GM15510 (cell line): ENCODE measurements around the gene DNAJC1.

Source experiments
- POLR2A ChIP-seq: IDR thresholded peaks from 3 replicates; pipeline ENCODE4 v1.6.1; 2011; ENCODE audit warnings: borderline replicate concordance; ENCODE audit not compliant: insufficient read length; ENCODE audit errors: extremely low read depth

Gene DNAJC1

DNA sequence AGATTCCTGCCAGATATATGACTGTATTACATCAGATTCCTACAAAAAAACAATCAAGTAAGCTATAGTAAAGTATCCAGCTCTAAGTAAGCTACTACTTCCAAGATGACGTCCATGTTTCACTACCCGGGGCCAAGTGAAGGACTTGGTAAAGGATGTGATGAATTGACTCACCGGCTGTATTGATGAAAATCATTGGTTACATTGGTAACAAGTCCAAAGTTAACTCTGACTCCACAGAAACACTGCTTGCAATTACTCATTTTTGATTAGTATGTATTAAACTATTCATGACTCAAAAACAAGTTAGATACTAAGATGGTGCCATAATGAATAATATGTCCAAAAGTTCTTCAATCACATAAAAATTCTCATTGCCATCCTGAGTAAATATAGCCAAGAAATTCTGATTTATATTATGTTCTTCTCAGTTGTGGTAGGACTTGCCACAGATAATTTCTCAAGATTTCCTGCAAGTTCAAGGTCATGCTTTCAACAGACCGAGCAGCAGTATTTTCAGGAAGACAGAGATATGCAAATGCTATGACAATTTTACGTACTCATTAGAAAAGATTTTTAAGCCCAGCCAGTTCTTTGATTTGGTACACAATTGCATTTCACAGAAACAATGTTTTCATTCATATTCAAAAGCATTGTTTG, 12.6 kb upstream of the DNAJC1 start:
- TF ChIP-seq POLR2A, result no peak

DNA sequence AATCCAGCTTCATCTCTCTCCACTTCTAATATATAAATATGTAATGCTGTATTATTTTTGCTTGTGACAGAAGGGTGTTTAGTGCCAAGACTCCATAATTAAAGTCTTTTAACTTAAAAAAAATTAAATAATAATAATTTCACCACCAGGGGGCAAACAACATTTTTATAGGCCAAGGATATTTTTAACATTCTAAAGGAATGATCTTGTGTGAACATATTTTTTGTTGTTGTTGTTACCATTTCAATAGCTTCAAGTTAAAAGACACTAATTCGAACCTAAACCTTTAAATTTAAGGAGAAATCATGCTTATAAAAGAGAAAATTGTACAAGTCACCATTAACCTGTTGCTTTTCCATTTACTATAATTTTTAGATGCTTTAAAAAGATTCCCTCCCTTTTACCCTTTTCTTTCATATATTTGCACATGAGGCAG, 7.5 kb upstream of the DNAJC1 start:
- TF ChIP-seq POLR2A, result no peak

DNA sequence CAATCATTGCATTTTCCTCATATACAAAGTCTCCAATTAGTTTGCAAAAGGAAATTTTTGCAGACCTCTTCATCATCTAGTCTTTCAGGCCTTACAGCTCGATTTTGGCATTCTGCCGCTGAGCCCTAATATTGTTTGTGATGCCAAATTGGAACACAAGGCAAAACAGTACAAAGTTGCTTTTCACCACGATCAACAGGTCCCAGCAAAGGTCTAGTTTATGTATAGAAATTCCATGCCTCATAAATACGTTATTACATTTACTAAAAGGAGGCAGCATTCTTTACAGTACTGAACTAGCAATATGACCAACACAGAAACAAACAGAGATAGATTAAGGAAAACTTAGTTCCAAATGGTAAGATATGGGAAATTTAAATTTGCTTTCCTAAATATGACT, 7.0 kb upstream of the DNAJC1 start:
- no peak for TF ChIP-seq POLR2A

DNA sequence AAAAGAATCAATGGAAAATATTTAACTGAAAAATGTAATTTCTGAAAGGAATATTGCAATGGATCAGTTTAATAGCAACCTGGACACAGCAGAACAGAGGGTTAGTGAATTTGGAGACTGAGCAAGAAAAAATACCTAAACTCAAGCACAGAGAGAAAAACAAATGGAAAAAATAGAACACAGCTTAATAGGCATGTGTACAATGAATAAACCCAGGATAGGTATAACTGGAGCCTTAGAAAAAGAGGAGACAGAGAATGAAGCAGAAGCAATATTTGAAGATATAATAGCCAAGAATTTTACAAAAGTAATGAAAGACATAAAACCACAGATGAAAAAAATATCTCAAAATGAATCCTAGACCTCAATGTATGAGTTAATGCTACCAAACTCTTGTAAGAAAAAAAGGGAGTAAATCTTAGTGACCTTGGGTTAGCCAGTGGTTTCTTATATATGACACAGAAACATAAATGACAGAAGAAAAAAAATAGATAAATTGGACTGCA, 2.9 kb upstream of the DNAJC1 start:
- no peak for TF ChIP-seq POLR2A

DNA sequence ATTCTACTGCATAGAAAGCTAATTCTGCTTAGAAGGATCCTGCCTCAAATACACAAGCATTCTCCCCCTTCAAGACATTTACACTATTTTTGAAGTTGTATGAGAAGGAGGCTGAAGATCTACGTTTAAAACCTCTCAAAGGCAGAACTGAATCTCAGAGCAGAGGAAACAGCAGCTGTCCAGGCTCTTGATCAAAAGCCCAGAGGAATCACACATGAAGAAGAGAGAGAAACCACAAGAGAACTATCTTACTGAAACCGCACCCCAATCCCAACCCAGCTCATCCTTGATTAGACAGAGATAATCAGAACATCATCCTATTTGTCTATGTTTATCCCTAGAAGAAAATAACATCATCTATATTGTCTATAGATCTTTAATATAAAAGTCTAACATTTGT, 2.2 kb upstream of the DNAJC1 start:
- no peak for TF ChIP-seq POLR2A

DNA sequence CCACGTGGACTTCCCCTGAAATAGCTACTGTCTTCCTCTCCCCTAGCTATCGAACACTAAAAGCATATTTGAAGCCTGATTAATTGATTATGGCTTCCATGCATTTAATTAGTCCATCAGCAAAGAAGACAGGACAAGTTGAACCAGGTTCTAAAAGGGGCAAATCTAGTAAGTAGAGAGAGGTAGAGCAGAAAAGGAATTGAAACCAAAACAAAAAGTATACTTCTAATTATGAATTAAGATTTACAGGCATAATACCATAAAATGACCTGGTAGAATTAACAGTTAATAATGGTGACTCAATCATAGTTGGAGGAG, 393 bp upstream of the DNAJC1 start:
- no peak for TF ChIP-seq POLR2A

DNA sequence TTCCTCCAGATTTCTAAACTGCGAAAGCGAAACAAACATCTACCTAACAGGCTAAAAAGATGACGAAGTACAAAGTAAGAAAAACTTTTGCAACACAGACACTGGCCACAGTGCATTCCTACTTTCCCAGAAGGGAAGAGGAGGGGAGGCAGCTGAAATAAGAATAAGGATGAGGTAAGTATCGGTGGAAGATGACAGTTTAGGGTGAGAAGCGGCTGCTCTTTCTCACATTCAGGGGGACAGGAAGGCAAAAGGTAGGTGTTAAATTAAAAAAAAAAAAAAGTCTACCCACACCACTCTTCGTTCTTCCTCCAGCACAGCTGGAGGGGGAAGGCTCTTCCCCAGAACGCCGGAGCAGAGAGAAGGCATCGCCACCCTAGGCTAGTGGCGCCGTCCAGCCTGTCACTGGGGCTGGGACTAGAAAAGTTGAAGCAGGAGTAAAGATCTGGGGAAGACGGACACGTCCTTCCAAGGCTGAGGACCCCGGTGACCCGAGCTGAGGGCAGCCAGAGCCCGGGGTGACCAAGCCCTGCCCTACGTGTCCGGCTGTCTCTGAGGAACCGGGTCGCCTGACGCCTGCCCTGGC, 846 bp downstream of the DNAJC1 start:
- TF ChIP-seq POLR2A, result no peak

DNA sequence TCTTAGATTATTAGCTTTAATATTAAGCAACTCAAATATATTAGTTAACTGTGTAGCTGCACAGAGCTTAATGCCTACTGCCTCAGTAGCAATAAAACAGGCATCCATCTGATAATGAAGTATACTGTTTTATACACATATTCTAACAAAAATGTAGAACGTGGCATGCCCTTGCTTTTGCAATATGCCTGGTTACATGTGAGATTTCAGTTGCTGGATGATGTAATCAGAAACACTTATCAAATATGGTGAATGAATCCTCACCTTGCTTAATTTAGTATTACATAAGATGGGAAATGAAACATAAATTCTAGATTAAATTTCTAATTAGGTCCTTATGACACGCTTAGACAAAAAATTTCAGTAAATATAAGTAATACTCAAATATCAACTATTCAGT, 8.0 kb downstream of the DNAJC1 start:
- TF ChIP-seq POLR2A, result no peak

DNA sequence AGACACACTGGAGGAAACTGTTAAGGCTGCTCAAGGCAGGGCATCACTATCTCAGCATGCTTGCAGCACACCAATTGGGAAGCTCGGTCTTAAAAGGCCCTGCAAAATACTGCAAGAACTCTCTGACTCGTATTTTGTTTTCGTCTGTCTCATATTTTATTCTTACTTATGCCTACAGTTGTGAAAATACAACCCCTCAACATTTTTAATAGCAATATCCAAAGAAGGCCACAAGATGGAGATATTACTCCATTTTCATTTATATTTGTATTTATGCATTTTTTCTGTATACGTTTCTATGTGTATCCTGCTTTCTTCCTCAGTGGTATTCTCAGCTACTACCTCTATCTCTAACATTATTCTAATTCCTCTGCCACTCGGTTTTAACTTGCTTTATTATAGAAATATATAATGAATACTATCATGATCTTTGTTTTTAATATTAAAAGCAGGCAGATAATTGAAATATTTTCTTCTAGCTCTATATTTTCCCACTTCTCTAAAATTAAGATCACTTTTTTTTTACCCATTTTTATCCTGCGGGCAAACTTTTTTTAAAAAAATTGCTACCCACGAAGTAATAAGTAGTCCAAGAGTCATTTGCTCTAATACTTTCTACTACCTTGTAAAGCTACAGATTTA, 10.0 kb downstream of the DNAJC1 start:
- no peak for TF ChIP-seq POLR2A

DNA sequence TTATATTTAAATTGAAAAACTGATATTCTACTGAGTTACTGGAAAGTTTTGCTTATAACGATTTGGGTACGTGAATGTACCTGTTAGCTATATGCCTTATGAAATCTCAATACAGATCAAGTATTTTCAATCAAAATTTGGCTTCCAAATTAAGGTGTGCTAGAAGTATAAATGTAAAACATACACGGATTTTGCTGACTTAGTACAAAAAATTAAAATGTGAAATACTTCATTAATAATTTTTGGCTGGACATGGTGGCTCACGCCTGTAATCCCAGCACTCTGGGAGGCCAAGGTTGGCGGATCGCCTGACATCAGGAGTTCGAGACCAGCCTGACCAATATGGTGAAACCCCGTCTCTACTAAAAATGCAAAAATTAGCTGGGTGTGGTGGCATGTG, 11.7 kb downstream of the DNAJC1 start:
- no peak for TF ChIP-seq POLR2A

DNA sequence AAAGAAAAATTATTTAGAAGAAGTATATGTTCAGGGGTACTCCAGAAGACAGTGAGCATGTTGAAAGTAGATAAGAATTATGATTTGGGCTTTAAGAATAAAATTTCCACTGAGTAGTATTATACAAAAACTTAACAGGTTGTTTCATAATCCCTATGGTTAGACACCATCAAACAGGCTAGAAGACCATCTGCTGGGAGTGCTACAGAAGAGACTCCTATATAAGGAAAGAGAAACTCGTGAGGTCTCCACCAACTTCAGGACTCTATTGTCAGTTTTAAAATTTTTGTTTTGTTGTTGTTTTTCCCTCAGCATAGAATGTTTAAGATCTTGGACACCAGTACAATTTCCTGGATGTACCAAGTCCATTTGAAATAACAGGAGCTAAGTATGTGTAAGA, 13.1 kb downstream of the DNAJC1 start:
- no peak for TF ChIP-seq POLR2A

DNA sequence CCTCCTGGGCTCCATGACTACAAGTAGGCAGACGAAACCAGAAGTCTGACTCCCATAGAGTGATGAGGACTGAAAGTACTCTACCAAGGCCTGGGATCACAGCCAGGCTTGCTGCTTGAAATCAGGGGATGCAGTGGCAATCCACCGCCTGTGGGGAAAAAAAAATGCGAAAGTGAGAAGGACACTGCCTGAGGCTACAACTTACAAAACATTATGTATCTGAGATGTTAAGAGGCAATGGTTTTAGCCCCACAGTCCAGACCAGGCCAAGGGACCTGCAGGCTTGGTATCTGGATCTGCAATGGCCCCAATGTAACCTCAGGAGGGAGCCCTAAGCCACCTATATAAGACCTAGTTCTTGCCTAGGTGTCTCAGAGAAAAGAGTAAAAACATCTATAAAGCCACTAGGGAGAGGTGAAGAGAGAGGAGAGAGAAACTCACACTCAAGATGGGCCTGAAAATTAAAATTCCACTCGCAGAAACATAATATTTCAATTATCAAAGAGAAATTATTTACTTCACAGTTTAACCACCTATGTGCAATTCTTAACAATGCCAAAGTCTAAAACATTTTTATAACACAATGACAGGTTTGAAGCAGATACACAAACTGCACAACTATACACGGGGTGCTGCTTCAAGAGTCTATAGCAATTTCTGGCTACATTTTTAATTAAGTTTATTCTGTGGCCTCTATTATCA, 13.9 kb downstream of the DNAJC1 start:
- no peak for TF ChIP-seq POLR2A

DNA sequence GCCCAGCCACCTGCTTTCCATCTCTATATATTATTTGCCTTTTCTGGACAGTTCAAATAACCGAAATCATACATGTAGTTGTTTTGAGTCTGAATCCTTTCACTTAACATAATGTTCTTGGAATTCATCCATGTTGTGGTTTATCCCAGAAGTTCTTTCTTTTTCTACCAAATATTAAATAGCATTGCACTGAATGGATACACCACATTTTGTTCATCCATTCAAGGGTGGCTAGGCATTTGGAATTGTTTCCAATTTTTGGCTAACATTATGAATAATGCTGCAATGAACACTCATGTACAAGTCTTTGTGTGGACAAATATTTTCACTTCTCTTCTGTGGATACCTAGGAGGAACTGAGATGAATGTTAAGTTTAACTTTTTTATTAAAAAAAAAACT, 18.0 kb downstream of the DNAJC1 start:
- TF ChIP-seq POLR2A, result no peak

DNA sequence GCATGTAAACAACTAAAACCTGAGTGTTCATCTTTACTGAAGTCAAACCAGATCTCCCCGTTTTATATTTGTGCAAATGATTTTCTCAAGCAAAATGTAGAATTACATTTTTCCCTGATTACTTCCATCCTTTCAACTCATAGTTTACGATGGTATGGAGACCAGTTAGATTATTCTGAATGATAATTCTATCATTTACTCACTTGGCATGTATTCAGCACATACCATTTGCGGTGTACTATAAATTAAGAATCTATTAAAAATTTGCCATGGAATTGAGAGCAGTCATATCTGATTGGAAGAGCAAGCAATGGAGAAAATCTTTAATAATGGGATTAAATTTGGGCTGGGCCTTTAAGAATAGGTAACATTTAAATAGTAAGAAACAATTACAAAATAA, 22.4 kb downstream of the DNAJC1 start:
- TF ChIP-seq POLR2A, result no peak

DNA sequence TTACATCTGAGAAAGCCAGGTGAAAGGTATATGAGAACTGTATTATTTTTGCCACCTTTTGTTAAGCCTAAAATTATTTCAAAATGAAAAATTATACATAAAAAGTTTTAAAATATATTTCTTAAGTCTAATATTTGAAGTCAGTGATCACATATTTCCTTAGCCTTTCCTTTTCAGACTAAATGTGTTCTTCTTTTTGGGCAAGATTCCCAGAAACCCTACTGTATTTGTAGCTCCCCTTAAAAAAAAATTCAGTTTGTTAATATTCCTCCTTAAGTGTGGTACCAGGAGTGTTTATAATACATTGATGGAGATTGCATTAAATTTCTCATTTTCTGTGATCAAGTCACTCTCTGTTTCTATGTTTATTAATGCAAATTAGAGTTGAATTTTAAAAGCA, 22.8 kb downstream of the DNAJC1 start:
- TF ChIP-seq POLR2A, result no peak
